ENCODE data around the gene PAPPA. TPM values are rescaled to one million over a fixed set of nuclear protein-coding genes. Genes with fewer than 3 reads are reported as not detected.

PAPPA gene
- total RNA-seq, 6 experiments from 2014 or later = 0.07 to 0.50 (median 0.32) TPM

DNA sequence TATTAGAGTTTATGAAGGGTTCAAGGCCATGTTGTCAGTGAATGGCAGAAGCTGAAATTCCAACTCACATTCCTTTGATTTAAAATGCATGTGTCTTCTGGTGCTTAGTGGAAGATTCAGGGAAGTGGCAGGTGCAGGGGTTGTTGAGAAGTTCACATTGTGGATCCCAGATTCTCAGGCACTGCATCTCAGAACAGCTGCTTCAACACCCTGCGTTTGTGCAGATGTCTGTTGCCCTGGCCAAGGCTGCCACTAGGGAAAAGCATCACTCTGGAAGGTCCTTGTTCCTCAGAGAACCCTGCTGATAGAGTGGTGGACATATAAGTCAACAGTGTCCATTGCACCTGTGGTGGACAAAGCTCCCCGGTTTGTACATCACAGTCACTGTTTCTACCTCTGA lies 162.7 kb downstream of the PAPPA start:
- H3K9me3 ChIP-seq = no peaks in the 10 kb centered on the region
- no peak for ATAC-seq
- DNase-seq = no peak
- no peak overlapping the region for H3K27ac ChIP-seq
- intact Hi-C loops (cut with DNase I) = no loop called here
- WGBS (ENCODE audit: insufficient coverage, low coverage, low lambda C conversion rate, missing lambda C conversion rate) = no CpG with 5 or more reads among the region's 2 CpGs
- no peak overlapping the region for H3K4me3 ChIP-seq
- H3K27me3 ChIP-seq = no peaks in the 10 kb centered on the region
- TF ChIP-seq, protein P1, sequence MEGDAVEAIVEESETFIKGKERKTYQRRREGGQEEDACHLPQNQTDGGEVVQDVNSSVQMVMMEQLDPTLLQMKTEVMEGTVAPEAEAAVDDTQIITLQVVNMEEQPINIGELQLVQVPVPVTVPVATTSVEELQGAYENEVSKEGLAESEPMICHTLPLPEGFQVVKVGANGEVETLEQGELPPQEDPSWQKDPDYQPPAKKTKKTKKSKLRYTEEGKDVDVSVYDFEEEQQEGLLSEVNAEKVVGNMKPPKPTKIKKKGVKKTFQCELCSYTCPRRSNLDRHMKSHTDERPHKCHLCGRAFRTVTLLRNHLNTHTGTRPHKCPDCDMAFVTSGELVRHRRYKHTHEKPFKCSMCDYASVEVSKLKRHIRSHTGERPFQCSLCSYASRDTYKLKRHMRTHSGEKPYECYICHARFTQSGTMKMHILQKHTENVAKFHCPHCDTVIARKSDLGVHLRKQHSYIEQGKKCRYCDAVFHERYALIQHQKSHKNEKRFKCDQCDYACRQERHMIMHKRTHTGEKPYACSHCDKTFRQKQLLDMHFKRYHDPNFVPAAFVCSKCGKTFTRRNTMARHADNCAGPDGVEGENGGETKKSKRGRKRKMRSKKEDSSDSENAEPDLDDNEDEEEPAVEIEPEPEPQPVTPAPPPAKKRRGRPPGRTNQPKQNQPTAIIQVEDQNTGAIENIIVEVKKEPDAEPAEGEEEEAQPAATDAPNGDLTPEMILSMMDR (IDR thresholded peaks at IDR 0.05) = no peak
- no peak for TF ChIP-seq POLR2A (IDR thresholded peaks at IDR 0.05)
- no peaks in the 10 kb centered on the region for H3K4me1 ChIP-seq
- no peaks in the 10 kb centered on the region for H3K36me3 ChIP-seq

DNA sequence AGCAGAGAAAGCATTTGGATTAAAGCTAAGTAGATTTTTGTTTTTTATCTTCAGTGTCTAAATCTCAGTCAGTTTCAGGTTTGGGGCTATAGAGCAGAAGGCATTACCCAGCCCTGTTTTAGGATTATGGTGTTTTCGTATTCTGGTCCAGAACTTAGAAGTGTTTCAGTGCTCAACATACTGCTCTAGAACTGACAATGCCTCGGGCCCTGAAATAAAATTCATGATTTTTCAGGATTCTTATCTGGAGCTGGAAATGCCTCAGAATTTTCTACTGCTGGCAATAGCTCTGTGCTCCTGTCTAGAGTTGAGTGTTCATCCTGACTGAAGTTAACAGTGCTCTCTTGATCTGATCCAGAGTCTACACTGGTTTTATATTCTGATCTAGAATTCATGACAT lies 163.9 kb downstream of the PAPPA start:
- H3K36me3 ChIP-seq = no peaks in the 10 kb centered on the region
- H3K4me1 ChIP-seq = no peaks in the 10 kb centered on the region
- no peaks in the 10 kb centered on the region for H3K27me3 ChIP-seq
- no peaks in the 10 kb centered on the region for H3K9me3 ChIP-seq
- intact Hi-C loops (cut with DNase I) = no loop called here
- TF ChIP-seq POLR2A (IDR thresholded peaks at IDR 0.05) = no peak
- TF ChIP-seq, protein P1 (IDR thresholded peaks at IDR 0.05) = no peak
- 75% methylated on average over 2 of the region's 2 CpGs for WGBS (ENCODE audit: insufficient coverage, low coverage, low lambda C conversion rate, missing lambda C conversion rate)
- ATAC-seq (no peak), DNase-seq (no peak)
- no peak overlapping the region for H3K4me3 ChIP-seq
- no peak overlapping the region for H3K27ac ChIP-seq

DNA sequence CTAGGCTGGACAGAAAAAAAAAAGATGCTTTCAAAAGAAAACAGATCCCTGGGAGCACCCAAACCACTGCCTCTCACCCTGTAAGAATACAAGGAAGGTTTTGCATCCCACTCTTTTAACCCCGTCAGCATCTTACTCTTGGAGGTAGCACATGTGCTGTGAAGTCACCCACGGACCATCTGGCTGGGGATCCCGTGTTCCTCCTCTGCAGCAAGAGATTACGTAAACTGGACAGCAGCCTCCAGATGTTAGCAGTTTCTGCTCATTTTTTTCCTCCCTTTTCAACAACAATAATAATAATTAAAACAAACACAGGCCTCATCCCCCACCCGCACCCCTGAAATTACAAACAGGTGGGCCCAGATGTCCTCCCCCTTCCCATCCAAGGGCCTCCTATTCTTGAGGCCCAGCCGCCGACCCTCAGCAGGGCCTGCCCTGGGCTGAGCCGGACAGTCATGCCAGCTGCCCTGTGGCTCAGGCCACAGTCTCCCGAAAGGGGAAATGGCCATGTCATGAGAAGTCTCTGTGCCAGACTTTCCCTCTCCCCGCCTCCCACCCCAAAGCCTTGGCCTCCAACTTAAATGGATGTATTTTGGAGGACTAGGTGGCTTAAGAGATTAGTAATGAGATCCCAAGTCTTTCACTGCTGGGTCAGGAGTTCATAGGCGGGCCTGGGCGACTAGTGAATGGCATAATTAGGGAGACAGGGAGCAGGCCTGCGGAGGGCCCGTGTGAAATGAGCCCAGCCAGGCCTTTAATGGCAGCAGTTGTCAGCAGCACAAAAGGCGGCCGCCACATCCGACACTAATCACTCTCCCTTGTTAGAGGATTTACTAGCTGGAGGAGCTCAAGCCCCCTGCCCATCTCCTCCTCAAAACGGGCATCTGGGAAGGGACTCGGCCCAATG lies 165.1 kb downstream of the PAPPA start:
- 85% methylated on average over 11 of the region's 19 CpGs for WGBS (ENCODE audit: insufficient coverage, low coverage, low lambda C conversion rate, missing lambda C conversion rate)
- Histone ChIP-seq H3K27me3 (no peaks in the 10 kb centered on the region), H3K27ac (no peak overlapping the region), H3K4me1 (no peaks in the 10 kb centered on the region), H3K4me3 (no peak overlapping the region), H3K36me3 (no peaks in the 10 kb centered on the region), H3K9me3 (no peaks in the 10 kb centered on the region)
- TF ChIP-seq POLR2A (IDR thresholded peaks at IDR 0.05) = no peak
- TF ChIP-seq, protein P1 (IDR thresholded peaks at IDR 0.05) = no peak
- intact Hi-C loops (cut with DNase I) = no loop called here
- DNase-seq (no peak), ATAC-seq (no peak)

DNA sequence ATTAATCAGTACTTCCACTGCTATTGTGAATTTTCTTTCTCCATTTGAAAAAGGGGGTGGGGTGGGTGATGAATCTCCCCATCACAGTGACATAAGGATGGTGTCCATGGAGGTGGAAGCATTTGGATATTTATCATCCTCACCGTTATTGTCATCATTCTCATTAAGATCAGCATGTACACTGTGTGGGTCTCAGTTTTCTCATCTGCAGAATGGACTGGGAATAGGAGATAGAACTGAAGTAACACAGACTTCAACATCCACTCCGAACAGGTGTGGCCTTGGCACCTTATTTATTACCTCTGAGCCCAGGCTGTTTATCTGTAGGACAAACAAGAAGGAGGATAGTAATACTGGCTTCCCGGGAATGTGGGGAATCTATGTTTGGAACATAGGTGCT lies 165.9 kb downstream of the PAPPA start:
- H3K27me3 ChIP-seq = no peaks in the 10 kb centered on the region
- H3K4me3 ChIP-seq = no peak overlapping the region
- no peaks in the 10 kb centered on the region for H3K36me3 ChIP-seq
- WGBS (ENCODE audit: insufficient coverage, low coverage, low lambda C conversion rate, missing lambda C conversion rate) = 92% methylated on average over 3 of the region's 3 CpGs
- DNase-seq (no peak), ATAC-seq (no peak)
- H3K27ac ChIP-seq = no peak overlapping the region
- H3K9me3 ChIP-seq = no peaks in the 10 kb centered on the region
- TF ChIP-seq, protein P1 (IDR thresholded peaks at IDR 0.05) = no peak
- TF ChIP-seq POLR2A (IDR thresholded peaks at IDR 0.05) = no peak
- H3K4me1 ChIP-seq = no peaks in the 10 kb centered on the region
- intact Hi-C loops (cut with DNase I) = no loop called here
